ENCODE results near the gene PTGS2. TPM values are rescaled to one million over a fixed set of nuclear protein-coding genes. Genes with fewer than 3 reads are reported as not detected.

The PTGS2 gene
- total and polyA plus RNA-seq, 2 of the 8 experiments (the other 6 are each of a cell fraction or from before 2014, with no cell fraction given): 0.29 to 0.35 TPM

DNA sequence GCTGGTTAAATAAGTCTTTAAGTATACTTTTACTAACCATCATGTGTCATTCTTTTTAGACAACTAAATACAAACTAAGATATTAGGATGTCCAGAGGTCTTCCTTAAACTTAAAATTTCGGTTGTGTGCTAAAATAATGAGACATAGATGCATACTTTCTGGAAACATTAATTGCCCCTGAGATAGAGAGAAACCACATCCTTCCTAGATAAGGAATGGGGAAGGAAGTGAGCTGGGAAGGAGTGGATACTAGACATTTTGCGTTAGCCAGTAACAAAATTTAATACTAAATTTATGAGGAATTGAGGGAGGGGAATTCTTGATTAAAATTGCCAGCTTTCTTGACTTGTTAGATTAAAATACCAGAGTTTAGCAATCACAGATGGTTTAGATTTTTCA is 37.1 kb upstream of the PTGS2 start:
- Histone ChIP-seq H3K36me3 (ENCODE audit: control insufficient read depth in 2 of 4, insufficient read depth in 4 of 4, low read length in 3 of 4) (no peaks in the 10 kb centered on the region), H3K4me2 (ENCODE audit: insufficient read depth in 1 of 2, low read depth in 2 of 2, low read length in 2 of 2) (no peak overlapping the region), H2AFZ (ENCODE audit: low read length) (no peak overlapping the region), H3K23me2 (ENCODE audit: low read depth, low read length) (no peaks in the 10 kb centered on the region), H3K79me2 (ENCODE audit: control insufficient read depth in 1 of 2, insufficient read depth in 2 of 2, low read length in 2 of 2) (no peaks in the 10 kb centered on the region), H2AK5ac (ENCODE audit: low read depth, low read length) (no peak overlapping the region), H3K23ac (ENCODE audit: insufficient read length) (no peak overlapping the region), H2BK15ac (ENCODE audit: low read length) (no peak overlapping the region), H2BK120ac (replicated peaks; ENCODE audit: low read depth, low read length) (no peak overlapping the region), H2BK5ac (ENCODE audit: low read depth, low read length) (no peak overlapping the region), H3K9ac (replicated peaks in 1 of 4; ENCODE audit: extremely low read depth in 1 of 4, low read depth in 3 of 4, low read length in 3 of 4) (no peak overlapping the region), H3K79me1 (ENCODE audit: low read depth, low read length) (no peaks in the 10 kb centered on the region), H3K27me3 (replicated peaks in 1 of 4; ENCODE audit: control insufficient read depth in 3 of 4, extremely low read depth in 1 of 4, insufficient read depth in 3 of 4, low read length in 3 of 4) (no peaks in the 10 kb centered on the region), H4K91ac (replicated peaks; ENCODE audit: insufficient read length, low read length) (no peak overlapping the region), H3K27ac (ENCODE audit: low read depth, low read length) (no peak overlapping the region), H3K4ac (replicated peaks; ENCODE audit: insufficient read length, low read depth, low read length) (no peak overlapping the region), H4K5ac (ENCODE audit: insufficient read length, low read depth, low read length) (no peak overlapping the region), H3K18ac (ENCODE audit: extremely low read depth, low read length) (no peak overlapping the region), H3K56ac (replicated peaks; ENCODE audit: insufficient read length, low read depth, low read length) (no peak overlapping the region), H3K14ac (ENCODE audit: insufficient read length) (no peak overlapping the region), H4K20me1 (replicated peaks in 1 of 2; ENCODE audit: control insufficient read depth in 1 of 2, insufficient read depth in 2 of 2, low read length in 2 of 2) (no peaks in the 10 kb centered on the region), H3K9me3 (ENCODE audit: insufficient read depth in 2 of 2, low read depth in 1 of 2, low read length in 1 of 2) (no peaks in the 10 kb centered on the region), H3K4me1 (replicated peaks in 1 of 4; ENCODE audit: control insufficient read depth in 3 of 4, insufficient read depth in 4 of 4, low read length in 3 of 4) (no peaks in the 10 kb centered on the region), H2BK20ac (ENCODE audit: low read length) (no peak overlapping the region), H4K8ac (ENCODE audit: extremely low read depth, insufficient read depth, low read length) (no peak overlapping the region), H3K4me3 (ENCODE audit: extremely low read depth in 1 of 4, insufficient read depth in 2 of 4, low read depth in 3 of 4, low read length in 4 of 4) (no peak overlapping the region), H2BK12ac (ENCODE audit: low read depth, low read length) (no peak overlapping the region)
- FAIRE-seq (no peak), DNase-seq (ENCODE audit: low read depth in 1 of 2, low spot score in 2 of 2) (no peak)
- WGBS, 2 experiments (ENCODE audit: extremely low coverage in 1 of 2, insufficient coverage in 1 of 2, insufficient read length in 1 of 2, insufficient replicate concordance in 2 of 2, low coverage in 1 of 2, low lambda C conversion rate in 2 of 2, missing lambda C conversion rate in 1 of 2): 82% methylated on average over 2 of the region's 2 CpGs; no CpG with 5 or more reads in 1 of the 2 experiments
- ChIA-PET POLR2A (ENCODE audit: partially characterized antibody) (no interaction called here), CTCF (ENCODE audit: partially characterized antibody) (no interaction called here)
- TF ChIP-seq RFX5 (IDR thresholded peaks at IDR 0.05; ENCODE audit: borderline replicate concordance, low read depth, low read length): no peak
